B cell (primary cell): Measurements from ENCODE around the gene OR4N2. TPM values are rescaled to one million over a fixed set of nuclear protein-coding genes. Genes with fewer than 3 reads are reported as not detected.

ENCODE experiments used
- ATAC-seq: fragments of 200-7000 bp; cut with Tn5 transposase; one replicate; pipeline ENCODE4 v1.10.0; 2021; ENCODE audit warnings: low read depth, mild to moderate bottlenecking, moderate number of reproducible peaks, moderate library complexity
- CTCF ChIA-PET: fragments of 350-600 bp; sonication (Branson Sonifier 250); formaldehyde crosslinking; loops from one replicate; lab custom pipeline; 2021; ENCODE audit warnings: antibody characterized with exemption, inconsistent platforms; lab: Charles Lee
- POLR2A ChIA-PET: fragments of 350-600 bp; sonication (Branson Sonifier 250); formaldehyde crosslinking; loops from one replicate; lab custom pipeline; 2021; ENCODE audit warnings: antibody characterized with exemption; lab: Charles Lee
- DNase-seq: peaks from one replicate; pipeline ENCODE4 v3.0.0; 2013
- H2AFZ ChIP-seq: 2 replicates; pipeline ENCODE4 v1.6.1; 2012; ENCODE audit warnings: mild to moderate bottlenecking, low read depth, low read length; ENCODE audit not compliant: insufficient read depth, poor library complexity, severe bottlenecking
- H3K27ac ChIP-seq, 2 donors: 1 replicate in 1 of 2; 2 replicates in 1 of 2; pipeline ENCODE4 v1.5.1; 2012 to 2013; ENCODE audit warnings: low read length in 2 of 2, mild to moderate bottlenecking in 2 of 2, moderate library complexity in 1 of 2
- H3K27me3 ChIP-seq, 4 experiments: fragments of 200-600 bp in 1 of 4; sonication (generic) in 1 of 4; replicated peaks in 1 of 4; 1 replicate in 2 of 4; 2 replicates in 2 of 4; pipeline versions ENCODE4 v1.6.1 to v1.7.0; 2013 to 2016; ENCODE audit warnings: low read length in 3 of 4, mild to moderate bottlenecking in 2 of 4, mixed read lengths in 1 of 4, moderate library complexity in 1 of 4; ENCODE audit not compliant: insufficient read depth in 4 of 4, control insufficient read depth in 3 of 4; ENCODE audit errors: control extremely low read depth in 1 of 4
- H3K36me3 ChIP-seq, 2 experiments: replicated peaks in 1 of 2; 1 replicate in 1 of 2; 2 replicates in 1 of 2; pipeline versions ENCODE4 v1.6.1 to v1.7.1; 2013; ENCODE audit warnings: low read length in 1 of 2; ENCODE audit not compliant: insufficient read depth in 2 of 2, control insufficient read depth in 1 of 2; ENCODE audit errors: control extremely low read depth in 1 of 2, extremely low read depth in 1 of 2
- H3K4me1 ChIP-seq, 2 donors: fragments of 200-600 bp in 1 of 2; sonication (generic) in 1 of 2; 1 replicate in 1 of 2; 2 replicates in 1 of 2; pipeline versions ENCODE4 v1.5.1 to v1.6.1; 2013 to 2017; ENCODE audit warnings: low read length in 2 of 2; ENCODE audit not compliant: control insufficient read depth in 2 of 2, insufficient read depth in 2 of 2
- H3K4me2 ChIP-seq: replicated peaks from 2 replicates; pipeline ENCODE3; 2012; ENCODE audit warnings: mild to moderate bottlenecking, low read depth, low read length; ENCODE audit not compliant: poor library complexity, severe bottlenecking
- H3K4me3 ChIP-seq, 5 experiments: fragments of 200-600 bp in 1 of 5; sonication (generic) in 1 of 5; 1 replicate in 3 of 5; 2 replicates in 2 of 5; pipeline versions ENCODE4 v1.5.1 to v1.7.0; 2011 to 2016; ENCODE audit warnings: low read length in 4 of 5, mild to moderate bottlenecking in 4 of 5, low read depth in 2 of 5, control low read depth in 1 of 5, moderate library complexity in 1 of 5; ENCODE audit not compliant: insufficient read depth in 1 of 5; ENCODE audit errors: control extremely low read depth in 1 of 5, extremely low read depth in 1 of 5
- H3K79me2 ChIP-seq: fragments of 200-600 bp; sonication (generic); one replicate; pipeline ENCODE4 v1.6.0; 2016; ENCODE audit warnings: low read length; ENCODE audit not compliant: control insufficient read depth, insufficient read depth
- H3K9ac ChIP-seq: fragments of 200-600 bp; sonication (generic); 2 replicates; pipeline ENCODE4 v1.6.1; 2017; ENCODE audit warnings: mild to moderate bottlenecking, low read length, moderate library complexity
- H3K9me3 ChIP-seq, 3 donors: one replicate each; pipeline versions ENCODE4 v1.6.1 to v1.7.1; 2013; ENCODE audit warnings: low read length in 2 of 3; ENCODE audit not compliant: control insufficient read depth in 2 of 3, insufficient read depth in 1 of 3; ENCODE audit errors: control extremely low read depth in 1 of 3
- H4K20me1 ChIP-seq: 2 replicates; pipeline ENCODE4 v1.6.0; 2012; ENCODE audit warnings: mild to moderate bottlenecking, low read length; ENCODE audit not compliant: insufficient read depth, control insufficient read depth, poor library complexity, severe bottlenecking
- H3K27ac Mint-ChIP-seq: one replicate; pipeline ENCODE4 v1.8.0; 2021; ENCODE audit warnings: mixed read lengths
- H3K27me3 Mint-ChIP-seq: one replicate; pipeline ENCODE4 v1.8.0; 2021; ENCODE audit warnings: mixed read lengths
- H3K4me1 Mint-ChIP-seq: one replicate; pipeline ENCODE4 v1.8.0; 2021; ENCODE audit warnings: mixed read lengths
- H3K4me3 Mint-ChIP-seq: one replicate; pipeline ENCODE4 v1.8.0; 2021; ENCODE audit warnings: mixed read lengths
- H3K9me3 Mint-ChIP-seq: one replicate; pipeline ENCODE4 v1.8.0; 2022; ENCODE audit warnings: mixed read lengths; ENCODE audit not compliant: insufficient read depth
- CTCF ChIP-seq: fragments of 200-600 bp; IDR thresholded peaks from one replicate; pipeline ENCODE4 v1.8.0; 2022; ENCODE audit warnings: antibody characterized with exemption, mild to moderate bottlenecking
- EZH2 ChIP-seq: IDR thresholded peaks from 2 replicates; pipeline ENCODE4 v1.6.1; 2012; ENCODE audit warnings: borderline replicate concordance, low read depth, mild to moderate bottlenecking, moderate library complexity, low read length; ENCODE audit not compliant: insufficient read depth, poor library complexity, severe bottlenecking
- WGBS: methylation state at CpG from one replicate; pipeline ENCODE4 v1.1.5; 2013; ENCODE audit warnings: missing lambda C conversion rate; ENCODE audit not compliant: insufficient coverage; 5-methylcytosine and 5-hydroxymethylcytosine counted together
- intact Hi-C: fragments of 100-400 bp; cut with micrococcal nuclease; formaldehyde crosslinking; loops from one replicate; pipeline ENCODE4 v1.10.0; 2022
- polyA plus RNA-seq: library from polyadenylated mRNA; depleted of rRNA; stranded (reverse); fragments of >200 nt; gene quantifications from 2 replicates; pipeline ENCODE4 v1.2.3, GENCODE V29; 2012
- total RNA-seq, 2 donors: library from RNA; stranded (reverse); fragments of 120-200 nt in 1 of 2; gene quantifications; 1 replicate in 1 of 2; 2 replicates in 1 of 2; pipeline versions ENCODE4 v1.2.3 to v1.2.4, GENCODE V29; 2013 to 2022

The OR4N2 gene
- total and polyA plus RNA-seq, 2 donors (not counting 1 experiment from before 2014, with no cell fraction given) = not detected

- no peak for DNase-seq
- Histone ChIP-seq H3K4me2 (no peak overlapping the region), H4K20me1 (no peaks in the 10 kb centered on the region), H3K9me3 (no peaks in the 10 kb centered on the region), H3K79me2 (no peaks in the 10 kb centered on the region), H2AFZ (no peak overlapping the region), H3K36me3 (no peaks in the 10 kb centered on the region), H3K4me3 (no peak overlapping the region), H3K9ac (no peak overlapping the region), H3K4me1 (no peaks in the 10 kb centered on the region), H3K27me3 (no peaks in the 10 kb centered on the region), H3K27ac (no peak overlapping the region)
- no peak for TF ChIP-seq CTCF
- no peak for TF ChIP-seq EZH2
- H3K27ac Mint-ChIP-seq = no peak overlapping the region
- no peaks in the 10 kb centered on the region for H3K9me3 Mint-ChIP-seq
- no peak overlapping the region for H3K4me3 Mint-ChIP-seq
- 37% methylated on average over 5 of the region's 6 CpGs for WGBS
- H3K27me3 Mint-ChIP-seq = no peaks in the 10 kb centered on the region
- ATAC-seq = no peak
- CTCF ChIA-PET = no interaction called here
- intact Hi-C loops = no loop called here
- POLR2A ChIA-PET = no interaction called here
- no peaks in the 10 kb centered on the region for H3K4me1 Mint-ChIP-seq
These were observed 69.6 kb downstream of the OR4N2 start for GRCh38 chr14:19873178-19873577.

DNA sequence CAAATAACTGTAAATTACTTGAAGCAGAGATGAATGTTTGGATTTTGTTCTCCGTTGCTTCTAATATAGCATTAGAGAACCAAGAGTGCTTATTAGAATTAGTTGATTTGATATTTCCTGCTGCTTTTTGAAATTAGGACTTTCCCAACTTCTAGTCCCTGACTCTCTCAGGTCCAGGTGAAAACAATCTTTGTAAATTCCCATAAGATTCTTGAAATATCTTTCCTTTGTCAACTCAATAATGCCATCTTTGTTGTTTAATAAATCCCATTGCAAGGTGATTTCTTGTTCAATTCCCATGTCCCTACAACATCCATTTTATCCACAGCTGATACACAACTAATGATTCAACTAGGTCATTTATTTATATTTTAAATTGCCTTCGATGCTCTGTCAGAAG lies 71.3 kb downstream of the OR4N2 start, which contains the start of gene OR4K2:
TSS of gene OR4K2 (plus strand) at position 301 of the 400 bp plus-strand sequence. CDS start 1,126 bp downstream, outside the sequence.
- ChIA-PET CTCF (no interaction called here), POLR2A (no interaction called here)
- Histone ChIP-seq H3K36me3 (no peaks in the 10 kb centered on the region), H3K4me3 (no peak within 1 kb of the TSS), H3K9ac (no peak within 1 kb of the TSS), H3K4me1 (no peaks in the 10 kb centered on the region), H3K27ac (no peak within 1 kb of the TSS), H3K27me3 (no peaks in the 10 kb centered on the region), H3K79me2 (no peaks in the 10 kb centered on the region), H3K4me2 (no peak within 1 kb of the TSS), H3K9me3 (no peaks in the 10 kb centered on the region), H4K20me1 (no peaks in the 10 kb centered on the region), H2AFZ (no peak within 1 kb of the TSS)
- Mint-ChIP-seq H3K27ac (no peak within 1 kb of the TSS), H3K4me1 (no peaks in the 10 kb centered on the region), H3K4me3 (no peak within 1 kb of the TSS), H3K9me3 (no peaks in the 10 kb centered on the region), H3K27me3 (no peaks in the 10 kb centered on the region)
- no peak for TF ChIP-seq CTCF
- no peak for TF ChIP-seq EZH2
- no CpG with 5 or more reads among the region's 2 CpGs for WGBS
- intact Hi-C loops = no loop called here
- DNase-seq (no peak), ATAC-seq (no peak)
